GM19240 (cell line): ENCODE data around the gene IGFBP4.

Experiments
- DNase-seq: peaks from one replicate; pipeline ENCODE4 v3.0.0; 2011; ENCODE audit warnings: low spot score; ENCODE audit not compliant: insufficient read length

IGFBP4 gene

DNA sequence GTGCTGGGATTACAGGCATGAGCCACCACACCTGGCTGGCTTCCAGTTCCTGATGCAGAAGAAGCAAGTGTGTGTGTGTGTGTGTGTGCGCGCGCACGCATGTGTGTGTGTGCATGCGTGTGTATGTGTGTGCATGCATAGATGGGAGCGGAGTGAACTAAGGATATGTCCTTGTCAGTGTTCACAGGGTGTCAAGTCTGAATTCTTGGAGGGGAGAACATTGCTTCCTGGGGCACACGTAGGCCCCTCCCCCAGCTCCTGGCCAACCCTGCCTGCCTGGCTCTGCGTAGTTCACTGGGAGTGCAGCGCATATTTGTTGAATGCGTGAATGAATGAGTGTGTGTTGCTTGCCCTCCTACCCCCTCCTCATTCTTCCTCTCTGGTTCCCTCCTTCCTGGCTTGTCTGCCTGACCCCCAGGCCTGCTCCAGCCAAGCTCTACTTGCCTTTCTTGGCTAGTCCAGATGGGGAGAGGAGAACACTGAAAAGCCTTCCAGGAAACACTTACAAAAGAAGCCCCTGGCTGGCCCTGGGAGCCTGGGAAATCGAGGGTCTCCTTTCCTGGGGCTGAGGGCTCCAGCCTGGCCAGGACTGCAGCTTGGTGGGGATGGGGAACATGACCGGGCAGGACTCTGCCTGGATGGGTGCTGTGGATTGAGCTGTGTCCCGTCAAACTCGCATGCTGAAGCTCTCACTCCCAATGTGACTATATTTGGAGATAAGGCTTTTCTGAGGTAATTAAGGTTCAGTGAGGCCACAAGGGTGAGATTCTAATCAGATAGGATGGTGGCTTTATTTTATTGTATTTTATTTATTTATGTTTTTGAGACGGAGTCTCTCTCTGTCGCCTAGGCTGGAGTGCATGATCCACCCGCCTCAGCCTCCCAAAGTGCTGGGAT lies 27.9 kb downstream of the IGFBP4 start:
- DNase-seq, result no peak

DNA sequence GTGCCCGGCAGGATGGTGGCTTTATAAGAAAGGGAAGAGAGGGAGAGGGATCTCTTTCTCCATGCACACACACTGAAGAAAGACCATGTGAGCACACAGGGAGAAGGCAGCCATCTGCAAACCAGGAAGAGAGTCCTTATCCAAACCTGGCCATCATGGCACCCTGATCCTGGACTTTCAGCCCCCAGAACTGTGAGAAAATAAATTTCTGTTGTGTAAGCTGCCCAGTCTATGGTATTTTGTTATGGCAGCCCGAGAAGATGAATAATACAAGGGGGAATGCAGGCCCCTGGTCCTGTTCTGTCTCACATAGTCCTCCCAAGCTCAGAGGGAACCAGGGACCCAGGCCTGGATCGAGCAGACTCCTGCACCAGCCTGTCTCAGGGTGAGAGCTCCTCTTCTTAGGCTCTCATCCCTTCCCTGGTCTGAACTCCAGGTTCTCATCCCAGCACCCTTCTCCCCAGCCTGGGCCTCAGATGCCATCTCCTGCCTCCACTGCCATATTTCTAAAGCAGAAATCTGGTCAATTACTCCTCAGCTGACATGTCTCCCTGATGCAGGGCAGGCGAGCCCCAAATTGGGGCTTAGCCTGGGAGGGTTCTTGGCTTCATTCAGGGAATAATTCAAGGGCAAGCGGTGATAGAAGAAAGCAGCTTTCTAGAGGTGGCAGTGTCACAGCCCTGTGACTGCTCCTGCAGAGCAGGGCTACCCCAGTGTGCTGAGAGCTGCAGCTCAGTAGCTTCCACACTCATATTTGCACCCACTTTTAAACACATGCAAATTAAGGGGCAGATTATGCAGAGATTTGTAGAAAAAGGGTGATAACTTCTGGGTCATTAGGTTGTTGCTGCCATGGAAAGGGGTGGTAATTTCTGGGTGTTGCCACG lies 28.8 kb downstream of the IGFBP4 start:
- no peak for DNase-seq

DNA sequence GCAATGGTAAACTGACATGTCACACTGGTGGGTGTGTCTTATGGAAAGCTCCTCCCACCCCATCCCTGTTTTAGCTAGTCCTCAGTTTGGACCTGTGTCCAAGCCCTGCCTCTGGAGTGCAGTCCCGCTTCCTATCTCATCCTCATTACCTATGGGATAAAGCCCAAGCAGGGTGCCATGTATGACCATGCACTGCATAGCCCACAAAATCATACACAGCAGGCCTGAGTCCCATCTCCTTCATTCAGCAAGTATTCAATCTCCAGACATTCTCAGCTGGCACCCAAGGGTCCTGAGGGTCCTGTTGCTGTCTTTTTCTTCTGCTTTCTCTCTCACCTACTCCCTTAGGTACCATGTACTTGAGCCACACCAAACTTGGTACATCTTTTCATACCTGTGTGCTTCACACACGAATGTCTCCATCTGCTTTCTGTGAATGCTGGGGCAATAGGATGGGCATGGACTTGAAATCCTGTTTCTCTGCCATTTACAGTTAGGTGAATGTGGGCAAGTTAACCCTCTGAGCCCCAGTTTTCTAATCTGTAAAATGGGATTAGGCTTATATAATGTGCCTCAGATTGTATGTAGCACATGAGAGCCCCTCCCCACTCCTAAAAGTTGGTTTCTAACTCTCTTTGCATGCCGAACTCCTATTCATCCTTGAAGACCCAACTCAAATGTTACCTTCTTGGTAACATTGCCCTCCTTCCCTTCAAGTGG lies 29.6 kb downstream of the IGFBP4 start:
- no peak for DNase-seq

DNA sequence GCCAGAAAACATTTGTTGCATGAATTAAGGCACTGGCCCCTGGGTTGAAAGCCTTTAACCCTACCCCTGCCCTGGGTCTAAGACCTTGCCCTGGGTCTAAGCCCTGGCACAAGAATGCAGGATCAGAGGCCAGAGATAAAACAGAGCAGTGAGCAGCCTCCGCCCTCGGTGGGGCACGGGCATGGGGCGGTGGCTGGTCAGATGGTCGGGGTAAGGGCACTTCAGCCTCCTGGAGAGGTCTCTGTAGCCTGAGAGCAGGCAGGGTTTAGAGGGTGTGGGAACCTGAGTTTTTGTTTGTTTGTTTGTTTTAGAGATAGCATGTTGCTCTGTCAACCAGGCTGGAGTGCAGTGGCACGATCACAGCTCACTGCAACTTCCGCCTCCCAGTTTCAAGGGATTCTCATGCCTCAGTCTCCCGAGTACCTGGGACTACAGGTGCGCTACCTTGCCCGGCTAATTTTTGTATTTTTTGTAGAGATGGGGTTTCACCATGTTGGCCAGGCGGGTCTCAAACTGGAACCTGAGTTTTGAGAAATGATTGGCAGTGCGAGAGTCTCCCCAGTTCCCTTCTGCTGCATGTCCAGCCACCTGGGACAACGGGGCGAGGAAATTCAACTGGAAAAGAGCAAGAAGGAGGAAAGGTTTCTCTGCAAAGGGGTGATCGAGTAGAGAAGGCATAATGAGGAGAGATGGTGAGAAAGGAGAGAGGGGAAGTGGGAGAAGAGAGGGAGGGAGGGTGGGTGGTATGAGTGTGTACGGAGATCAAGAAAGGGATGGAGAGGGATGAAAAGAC lies 30.5 kb downstream of the IGFBP4 start:
- DNase-seq, result no peak

DNA sequence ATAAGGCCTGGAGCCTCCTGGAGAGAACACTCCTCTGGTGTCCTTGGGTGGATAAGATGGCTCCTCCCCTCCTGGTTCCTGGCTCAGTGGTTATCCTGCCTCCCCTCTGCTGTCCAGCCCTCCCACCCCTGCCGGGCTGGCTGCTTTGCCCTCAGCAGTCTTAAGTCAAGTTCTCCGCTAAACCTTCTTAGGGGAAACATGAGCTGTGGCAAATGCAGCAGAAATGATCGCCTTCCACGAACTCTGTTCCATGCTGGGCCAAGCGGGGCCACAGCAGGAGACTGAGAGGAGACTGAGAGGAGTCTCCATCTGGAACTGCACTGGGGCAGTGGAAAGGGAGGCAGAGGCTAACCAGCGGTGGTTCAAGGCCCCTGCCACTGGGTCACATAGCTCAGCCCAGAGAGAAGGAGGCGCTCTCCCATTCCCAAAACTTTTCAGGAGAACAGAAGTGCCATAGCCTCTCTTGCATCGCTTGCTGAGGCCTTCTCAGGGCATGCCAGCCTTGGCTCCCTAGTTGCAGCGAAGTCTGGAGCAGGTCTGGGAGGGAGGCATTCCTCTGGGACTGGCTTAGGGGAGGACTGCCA lies 31.3 kb downstream of the IGFBP4 start:
- no peak for DNase-seq

DNA sequence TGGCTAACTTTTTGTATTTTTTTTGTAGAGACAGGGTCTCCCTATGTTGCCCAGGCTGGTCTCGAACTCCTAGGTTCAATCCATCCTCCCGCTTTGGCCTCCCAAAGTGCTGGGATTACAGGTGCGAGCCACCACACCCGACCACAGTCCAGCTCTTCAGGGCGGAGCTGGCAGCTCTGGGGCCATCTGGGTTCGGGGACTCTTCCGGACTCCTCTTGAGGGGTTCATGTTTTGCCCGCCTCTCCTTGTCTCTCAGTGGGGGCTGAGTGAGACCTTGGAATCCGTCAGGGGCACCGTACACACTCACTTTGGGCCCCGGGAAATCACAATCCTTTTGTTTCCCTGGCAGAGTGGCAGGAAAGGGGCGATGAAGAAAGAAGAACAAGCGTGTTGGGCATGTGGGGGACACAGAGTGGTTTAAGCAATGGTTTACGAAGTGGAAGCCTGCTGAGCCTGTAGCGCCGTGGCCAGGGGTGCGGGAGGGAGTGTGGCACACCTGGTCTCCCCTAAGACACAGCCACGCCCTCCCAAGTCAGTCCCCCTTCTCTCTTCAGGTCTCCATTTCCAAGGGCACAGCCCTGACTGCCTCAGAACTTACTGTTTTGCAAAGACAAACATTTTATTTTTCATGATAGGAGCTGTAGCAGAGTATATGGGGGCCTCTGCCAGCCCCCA lies 32.1 kb downstream of the IGFBP4 start:
- DNase-seq, result no peak

DNA sequence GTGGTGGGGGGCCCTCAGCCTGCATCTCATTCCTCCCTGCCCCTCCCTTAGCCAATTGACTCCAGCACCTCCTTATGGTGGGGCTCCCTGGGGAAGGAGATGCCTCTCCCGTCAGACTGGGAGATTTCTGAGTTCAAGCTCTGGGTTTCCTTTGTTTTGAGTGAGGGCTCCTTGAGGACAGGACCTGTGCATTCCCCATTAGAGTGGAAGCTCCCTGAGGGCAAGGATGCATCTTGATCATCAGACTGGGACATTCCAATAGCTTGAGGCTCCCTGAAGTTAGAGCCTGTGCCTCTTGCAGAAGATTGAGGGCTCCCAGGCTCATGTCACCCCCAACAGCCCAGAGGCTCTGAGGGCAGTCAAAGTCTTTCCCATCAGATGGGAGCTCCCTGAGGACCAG lies 34.5 kb downstream of the IGFBP4 start:
- DNase-seq, result no peak

DNA sequence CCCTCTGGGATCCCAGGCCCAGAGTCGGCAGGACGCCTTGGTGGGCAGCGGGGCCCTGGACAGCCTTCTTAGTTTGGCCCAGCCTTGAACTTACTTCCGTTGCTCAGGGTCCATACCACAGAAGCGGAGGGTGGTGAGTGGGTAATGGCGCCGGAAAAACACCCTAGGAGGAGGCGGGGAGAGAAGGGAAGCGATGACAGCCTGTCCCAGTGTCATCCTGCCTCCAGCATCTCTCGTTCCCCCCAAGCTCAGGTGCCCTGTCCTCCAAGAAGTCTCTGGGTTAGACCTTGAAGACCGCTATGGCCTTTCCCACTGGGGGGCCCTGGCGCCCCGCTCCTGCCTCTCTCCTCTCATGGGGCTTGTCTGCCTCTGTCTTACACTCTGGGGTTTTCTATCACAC lies 35.2 kb downstream of the IGFBP4 start:
- no peak for DNase-seq

DNA sequence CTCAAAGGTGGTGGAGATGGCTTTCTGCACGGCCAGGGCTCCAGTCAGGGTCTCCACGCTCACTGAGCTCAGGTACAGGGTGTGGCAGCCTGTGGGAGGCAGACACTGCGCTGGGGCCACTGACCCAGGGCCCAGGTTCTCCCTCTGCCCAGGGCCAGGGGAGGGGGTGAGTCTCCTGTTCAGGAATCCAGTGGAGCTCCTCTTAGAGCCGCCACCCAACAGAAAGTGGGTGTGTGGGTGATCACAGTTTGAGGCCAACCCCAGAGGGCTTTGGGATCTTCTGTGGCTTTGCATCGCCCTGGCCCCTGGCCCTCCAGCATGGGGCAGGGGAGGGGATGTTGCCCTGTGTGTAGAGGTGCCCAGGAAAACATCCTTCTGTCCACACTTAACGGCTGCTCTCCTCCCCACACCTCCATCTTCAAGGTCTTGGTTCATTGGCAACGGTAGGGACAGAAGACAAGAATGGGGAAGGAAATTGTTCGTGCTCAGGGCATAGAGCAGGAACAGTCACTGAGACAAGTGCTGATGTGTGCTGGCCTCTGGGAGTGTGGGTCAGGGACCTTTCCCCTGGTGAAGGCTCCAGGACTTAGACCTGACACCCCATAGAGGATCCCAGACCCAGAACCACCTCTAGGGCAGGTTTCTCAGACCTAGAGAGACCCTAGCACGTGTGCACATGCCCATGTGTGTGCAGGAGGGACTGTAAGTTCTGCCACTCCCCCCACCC lies 36.7 kb downstream of the IGFBP4 start:
- DNase-seq, result no peak

DNA sequence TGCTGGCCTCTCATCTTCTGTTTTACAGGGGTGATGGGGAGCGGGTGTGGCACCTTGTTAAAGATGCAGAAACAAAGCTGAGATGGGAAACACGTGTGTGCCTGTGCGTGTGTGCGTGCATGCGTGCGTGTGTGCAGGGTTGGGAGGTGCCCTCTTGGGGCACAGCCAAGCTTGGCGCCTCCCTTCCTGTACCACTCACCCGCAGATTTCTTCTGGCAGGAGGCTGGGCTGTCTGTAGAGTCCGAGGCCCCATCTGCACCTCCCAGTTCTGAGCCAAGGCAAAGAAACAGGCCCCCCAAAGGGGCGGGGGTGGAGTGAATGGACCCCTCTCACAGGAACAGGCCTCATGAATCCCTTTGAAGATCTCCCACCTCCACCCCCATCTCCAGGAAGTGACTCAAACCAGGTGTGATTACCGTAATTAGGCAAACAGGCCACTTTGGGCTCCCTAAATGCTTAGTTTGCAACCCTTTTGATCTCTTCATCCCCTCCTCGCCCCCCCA lies 37.3 kb downstream of the IGFBP4 start:
- DNase-seq, result no peak

DNA sequence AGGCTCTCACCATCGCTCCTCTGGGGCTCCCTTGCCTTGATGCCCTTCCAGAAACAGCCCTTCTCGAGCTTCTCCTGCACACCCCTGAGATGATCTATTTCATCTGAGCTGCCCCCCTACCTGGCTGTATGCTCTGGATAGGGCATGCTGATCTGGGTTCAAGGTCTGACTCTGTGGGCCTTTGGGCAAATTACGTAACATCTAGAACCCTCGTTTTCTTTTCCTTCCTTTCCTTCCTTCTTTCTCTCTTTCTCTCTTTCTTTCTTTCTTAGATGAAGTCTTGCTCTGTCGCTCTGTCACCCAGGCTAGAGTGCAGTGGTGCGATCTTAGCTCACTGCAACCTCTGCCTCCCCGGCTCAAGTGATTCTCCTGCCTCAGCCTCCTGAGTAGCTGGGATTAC lies 37.9 kb downstream of the IGFBP4 start:
- no peak for DNase-seq

DNA sequence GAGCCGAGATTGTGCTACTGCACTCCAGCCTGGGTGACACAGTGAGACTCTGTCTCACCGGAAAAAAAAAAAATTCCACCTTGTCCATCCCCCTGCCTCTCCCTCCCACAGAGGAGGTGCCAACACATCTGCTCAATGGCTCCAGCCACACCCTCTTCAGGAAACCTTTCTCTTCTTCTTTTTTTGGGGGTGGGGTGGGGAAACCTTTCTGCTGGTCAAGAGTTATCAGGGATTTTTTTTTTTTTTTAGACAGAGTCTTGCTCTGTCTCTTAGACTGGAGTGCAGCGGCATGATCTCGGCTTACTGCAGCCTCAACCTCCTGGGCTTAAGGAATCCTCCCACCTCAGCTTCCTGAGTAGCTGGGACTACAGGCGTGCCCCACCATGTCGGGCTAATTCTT lies 39.5 kb downstream of the IGFBP4 start:
- DNase-seq, result no peak

DNA sequence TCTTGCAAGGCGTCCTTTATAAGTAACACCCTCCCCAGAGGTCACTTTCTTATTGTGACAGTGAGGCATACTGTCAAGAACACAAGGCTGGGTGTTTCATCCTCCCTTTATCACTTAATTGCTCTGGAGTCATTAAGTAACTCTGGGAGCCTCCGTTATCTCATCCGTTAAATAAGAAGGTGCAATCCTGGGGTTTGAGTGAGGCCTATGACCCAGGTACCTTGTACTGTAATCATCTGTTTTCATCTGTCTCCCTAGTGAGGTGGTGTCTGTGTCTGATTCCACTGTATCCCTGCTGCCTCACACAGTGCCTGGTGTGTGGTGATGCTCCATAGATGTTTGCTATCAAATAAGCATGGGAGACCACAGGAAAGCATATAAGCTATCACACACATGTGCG lies 40.4 kb downstream of the IGFBP4 start:
- DNase-seq, result no peak

DNA sequence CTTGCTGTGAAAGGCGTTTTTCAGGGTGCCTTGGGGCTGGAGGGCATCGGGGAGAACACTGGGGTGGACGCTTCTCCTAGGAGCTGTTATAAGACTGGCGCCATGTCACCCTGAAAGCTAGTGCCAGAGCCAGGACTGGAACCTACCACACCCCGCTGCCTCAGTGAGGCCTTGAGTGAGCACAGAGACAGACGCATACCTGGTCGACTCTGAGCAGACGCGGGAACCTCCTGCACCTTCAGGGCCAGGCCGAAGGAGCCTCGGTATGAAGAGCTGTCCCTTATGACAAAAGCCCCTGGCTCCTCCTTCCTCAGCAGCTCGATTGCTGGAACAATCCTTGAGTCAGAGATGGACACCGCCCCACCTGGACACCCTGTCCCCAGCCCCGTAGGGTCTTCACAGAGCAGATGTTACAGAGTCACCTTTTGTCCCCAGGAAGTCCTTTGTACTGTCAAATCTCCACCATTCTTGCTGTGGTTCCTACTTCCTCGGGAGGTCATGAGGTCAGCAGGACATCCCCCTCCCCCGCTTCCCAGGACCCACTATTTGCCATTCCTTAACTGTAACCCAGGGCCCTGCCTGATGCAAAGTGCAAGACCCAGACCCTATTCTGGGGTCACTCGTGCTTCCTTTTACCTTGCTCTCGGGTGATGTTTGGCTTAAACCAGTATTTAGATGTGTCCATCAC lies 41.2 kb downstream of the IGFBP4 start:
- DNase-seq, result no peak

DNA sequence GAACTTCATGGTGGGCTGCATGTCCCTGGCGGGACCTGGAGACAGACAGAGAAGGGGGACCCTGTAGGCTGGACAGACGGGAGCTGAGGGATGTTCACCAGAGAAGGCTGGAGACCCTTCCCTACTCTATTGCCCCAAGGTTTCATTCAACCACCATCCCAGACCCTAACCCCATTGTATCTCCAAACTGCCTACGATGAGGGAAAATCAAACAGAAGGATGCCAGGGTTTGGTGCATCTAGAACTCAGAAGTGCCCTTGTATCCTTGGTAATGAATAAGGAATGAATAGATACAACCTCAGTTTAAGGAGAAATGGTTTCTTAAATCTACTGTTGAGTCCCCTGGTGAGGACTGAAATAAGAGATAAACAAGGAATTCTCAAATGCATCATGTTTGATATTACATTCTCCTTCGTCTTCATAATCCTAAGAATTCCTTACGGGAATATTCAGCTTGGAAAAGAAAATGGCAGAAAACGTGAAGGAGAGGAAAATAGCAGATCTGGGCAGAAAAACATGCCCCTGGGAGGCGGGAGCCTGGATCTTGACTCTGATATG lies 41.8 kb downstream of the IGFBP4 start:
- no peak for DNase-seq

DNA sequence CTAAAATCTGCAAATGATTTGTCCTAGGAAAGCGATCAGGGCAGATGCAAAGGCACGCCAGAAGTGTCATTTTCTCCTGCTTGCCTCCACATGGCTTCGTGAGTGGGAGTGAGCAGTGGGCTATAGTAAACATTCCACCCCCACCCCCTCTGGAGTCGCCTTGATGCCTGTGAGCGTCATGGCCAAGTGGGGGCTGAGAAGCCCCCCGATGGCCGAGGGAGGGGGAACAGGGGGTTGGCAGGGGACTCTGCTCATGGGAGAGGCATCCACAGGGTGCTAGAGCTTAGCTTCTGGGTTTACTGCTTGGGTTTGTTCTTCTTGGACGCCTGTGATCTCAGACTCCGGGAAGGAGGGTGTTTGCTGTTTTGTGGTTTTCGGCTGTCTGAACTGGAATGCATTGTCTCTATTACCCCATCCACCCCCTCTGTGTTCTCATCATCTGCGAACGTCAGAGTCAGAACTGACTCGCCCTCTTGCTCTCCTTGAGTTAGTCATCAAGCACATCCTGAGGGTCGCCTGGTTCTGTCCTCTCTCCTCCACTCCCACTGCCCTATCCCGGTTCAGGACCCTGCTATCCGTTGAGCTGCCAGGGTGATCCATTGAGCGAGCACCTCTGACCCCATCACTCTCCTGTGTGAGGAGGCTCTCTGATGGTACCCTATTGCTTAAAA lies 42.7 kb downstream of the IGFBP4 start:
- no peak for DNase-seq

DNA sequence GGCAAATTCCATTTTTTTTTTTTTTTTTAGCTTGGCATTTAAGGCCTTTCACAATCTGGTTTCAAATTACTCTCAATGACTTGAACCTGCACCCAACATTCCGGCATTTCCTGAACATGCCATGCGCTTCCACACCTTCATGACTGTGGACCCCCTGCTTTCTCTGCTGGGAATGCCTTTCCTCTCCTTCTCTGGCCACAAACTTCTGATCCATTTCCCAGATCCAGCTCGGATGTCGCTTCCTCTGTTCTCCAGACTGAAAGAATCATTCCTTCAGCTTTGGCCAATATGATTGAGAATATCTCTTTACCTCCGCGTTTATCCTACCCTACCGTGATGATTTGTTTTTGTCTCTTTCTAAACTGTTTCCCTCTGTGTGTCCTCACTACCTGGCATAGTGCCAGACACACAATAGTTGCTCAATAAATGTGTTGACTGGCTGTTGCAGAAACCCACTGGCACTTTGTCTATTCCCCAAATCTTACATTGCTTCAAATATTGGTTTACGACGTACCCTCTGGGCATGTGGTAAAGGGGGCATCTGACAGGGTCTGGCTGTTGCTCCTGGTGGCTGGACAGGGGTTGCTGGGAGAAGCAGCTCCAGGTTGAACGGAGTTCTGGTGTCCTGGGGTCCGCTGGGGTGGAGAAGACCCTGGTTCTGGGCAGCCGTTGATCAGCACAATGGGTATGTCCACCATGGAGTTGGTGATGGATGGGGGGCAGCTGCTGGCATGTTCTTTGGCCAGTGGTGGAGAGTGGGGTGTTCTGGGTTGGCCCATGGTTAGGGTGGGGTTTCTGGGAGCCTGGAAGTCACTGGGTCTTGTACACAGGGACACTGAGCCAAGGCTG lies 43.5 kb downstream of the IGFBP4 start:
- no peak for DNase-seq
